ENCODE measurements around the gene CXCL6. TPM values are rescaled to one million over a fixed set of nuclear protein-coding genes. Genes with fewer than 3 reads are reported as not detected.

Gene CXCL6
- total and polyA plus RNA-seq, 2 experiments from 2014 or later: 4.4 to 6.0 TPM

GRCh38 chr4:73871511-73872310, 35.2 kb downstream of the CXCL6 start:
- Histone ChIP-seq H3K4me2 (no peak overlapping the region), H3K79me2 (no peaks in the 10 kb centered on the region), H3K36me3 (replicated peaks; ENCODE audit: insufficient read depth, low read depth) (no peaks in the 10 kb centered on the region), H3K27ac (no peak overlapping the region), H3K9me2 (replicated peaks; ENCODE audit: insufficient read depth) (no peaks in the 10 kb centered on the region), H3K4me1 (ENCODE audit: insufficient read depth) (peaks cover 5% of the 10 kb centered on the region), H3K27me3 (peaks cover 3% of the 10 kb centered on the region), H2AFZ (no peak overlapping the region), H4K20me1 (ENCODE audit: insufficient read depth, poor library complexity, severe bottlenecking) (no peaks in the 10 kb centered on the region), H3K4me3 (no peak overlapping the region), H3K9me3 (ENCODE audit: low read depth) (no peaks in the 10 kb centered on the region)
- no peak for DNase-seq (ENCODE audit: low spot score)
- TF ChIP-seq EZH2 (IDR thresholded peaks at IDR 0.05; ENCODE audit: borderline replicate concordance) (no peak), CTCF (IDR thresholded peaks at IDR 0.05; ENCODE audit: poor library complexity) (no peak), EZH2phosphoT487 (IDR thresholded peaks at IDR 0.05; ENCODE audit: low read depth, severe bottlenecking, unreplicated experiment) (no peak)
- 77% methylated on average over 6 of the region's 6 CpGs for WGBS (ENCODE audit: low lambda C conversion rate, missing lambda C conversion rate)

- Histone ChIP-seq H4K20me1 (ENCODE audit: insufficient read depth, poor library complexity, severe bottlenecking) (no peaks in the 10 kb centered on the region), H3K79me2 (no peaks in the 10 kb centered on the region), H3K4me1 (ENCODE audit: insufficient read depth) (peaks cover 5% of the 10 kb centered on the region), H3K9me2 (replicated peaks; ENCODE audit: insufficient read depth) (no peaks in the 10 kb centered on the region), H2AFZ (no peak overlapping the region), H3K27me3 (peaks cover 3% of the 10 kb centered on the region), H3K27ac (no peak overlapping the region), H3K4me2 (no peak overlapping the region), H3K36me3 (replicated peaks; ENCODE audit: insufficient read depth, low read depth) (no peaks in the 10 kb centered on the region), H3K4me3 (no peak overlapping the region), H3K9me3 (ENCODE audit: low read depth) (no peaks in the 10 kb centered on the region)
- DNase-seq (ENCODE audit: low spot score): no peak
- 83% methylated on average over 2 of the region's 2 CpGs for WGBS (ENCODE audit: low lambda C conversion rate, missing lambda C conversion rate)
- TF ChIP-seq EZH2phosphoT487 (IDR thresholded peaks at IDR 0.05; ENCODE audit: low read depth, severe bottlenecking, unreplicated experiment) (no peak), CTCF (IDR thresholded peaks at IDR 0.05; ENCODE audit: poor library complexity) (no peak), EZH2 (IDR thresholded peaks at IDR 0.05; ENCODE audit: borderline replicate concordance) (no peak)
Measured at GRCh38 chr4:73872316-73873108, 36.0 kb downstream of the CXCL6 start.

- H3K27me3 ChIP-seq: peaks cover 3% of the 10 kb centered on the region
- no peaks in the 10 kb centered on the region for H3K79me2 ChIP-seq
- no peaks in the 10 kb centered on the region for H3K9me3 ChIP-seq (ENCODE audit: low read depth)
- no peaks in the 10 kb centered on the region for H4K20me1 ChIP-seq (ENCODE audit: insufficient read depth, poor library complexity, severe bottlenecking)
- no peak for TF ChIP-seq EZH2phosphoT487 (IDR thresholded peaks at IDR 0.05; ENCODE audit: low read depth, severe bottlenecking, unreplicated experiment)
- TF ChIP-seq EZH2 (IDR thresholded peaks at IDR 0.05; ENCODE audit: borderline replicate concordance): no peak
- no peak for TF ChIP-seq CTCF (IDR thresholded peaks at IDR 0.05; ENCODE audit: poor library complexity)
- 93% methylated on average over 2 of the region's 2 CpGs for WGBS (ENCODE audit: low lambda C conversion rate, missing lambda C conversion rate)
- no peaks in the 10 kb centered on the region for H3K36me3 ChIP-seq (replicated peaks; ENCODE audit: insufficient read depth, low read depth)
- H3K4me1 ChIP-seq (ENCODE audit: insufficient read depth): no peaks in the 10 kb centered on the region
- DNase-seq (ENCODE audit: low spot score): no peak
- no peak overlapping the region for H3K4me3 ChIP-seq
- no peaks in the 10 kb centered on the region for H3K9me2 ChIP-seq (replicated peaks; ENCODE audit: insufficient read depth)
- H3K4me2 ChIP-seq: no peak overlapping the region
- no peak overlapping the region for H3K27ac ChIP-seq
- no peak overlapping the region for H2AFZ ChIP-seq
Measured at GRCh38 chr4:73874386-73874785, 37.9 kb downstream of the CXCL6 start.

Data from hepatocyte (in vitro differentiated cells).